Measurements from ENCODE around the gene RTF1. TPM values are rescaled to one million over a fixed set of nuclear protein-coding genes. Genes with fewer than 3 reads are reported as not detected.
"Not testable (repeated sequence)": the region's sequence is repeated elsewhere in the genome, so short reads cannot be mapped to it uniquely, and the experiment has no call there.

The RTF1 gene
- 10 to 100 TPM; 33.5 to 35.9 TPM for total RNA-seq

DNA sequence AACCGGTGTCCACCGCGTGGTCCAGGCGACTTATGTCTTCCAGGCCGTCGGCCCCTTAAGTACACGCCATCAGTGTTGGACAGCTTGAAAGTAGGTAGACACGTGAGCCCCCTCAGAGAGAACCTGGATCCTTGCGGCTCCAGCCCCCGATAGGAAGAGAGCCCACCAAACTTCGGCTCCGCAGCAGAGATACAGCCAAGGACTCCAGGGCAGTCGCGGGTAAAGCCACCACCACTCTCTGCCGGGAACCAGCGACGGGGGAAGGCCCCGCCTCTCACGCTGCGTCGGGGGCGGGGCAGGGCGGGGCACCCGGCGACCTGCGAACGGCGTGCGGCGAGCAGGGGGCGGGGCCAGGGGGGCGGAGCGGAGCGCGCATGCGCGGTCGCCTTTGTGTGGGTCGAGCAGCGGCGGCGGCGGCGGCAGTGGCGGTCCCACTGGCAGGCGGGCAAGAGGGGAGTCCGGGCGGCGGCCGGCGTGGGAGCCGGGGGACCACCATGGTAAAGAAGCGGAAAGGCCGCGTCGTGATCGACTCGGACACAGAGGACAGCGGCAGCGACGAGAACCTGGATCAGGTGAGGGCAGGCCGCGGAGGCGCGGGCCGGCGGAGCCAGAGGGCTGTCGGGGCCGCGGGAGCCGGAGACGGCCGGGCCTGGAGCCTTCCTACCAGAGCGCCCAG, at the start of gene RTF1:
RTF1 (plus strand) TSS at position 354 of the 676 bp plus-strand sequence; CDS start at position 375, 21 bp downstream.
- Mint-ChIP-seq H3K36me3 (ENCODE audit: insufficient read depth in 2 of 2) (peaks cover 5 to 10% of the 10 kb centered on the region in 2 donors), H3K4me3 (peak within 1 kb of the TSS; percentile 84 to 97), H3K27me3 (ENCODE audit: low read depth) (no peaks in the 10 kb centered on the region), H3K27ac (peak within 1 kb of the TSS; percentile 95), H3K4me1 (ENCODE audit: low read depth) (peaks cover 63% of the 10 kb centered on the region), H3K9me3 (no peaks in the 10 kb centered on the region)
- DNase-seq = peak; percentile 97 to 100
- ATAC-seq (replicated peaks in 1 of 2) = peak; percentile 95 to 96

DNA sequence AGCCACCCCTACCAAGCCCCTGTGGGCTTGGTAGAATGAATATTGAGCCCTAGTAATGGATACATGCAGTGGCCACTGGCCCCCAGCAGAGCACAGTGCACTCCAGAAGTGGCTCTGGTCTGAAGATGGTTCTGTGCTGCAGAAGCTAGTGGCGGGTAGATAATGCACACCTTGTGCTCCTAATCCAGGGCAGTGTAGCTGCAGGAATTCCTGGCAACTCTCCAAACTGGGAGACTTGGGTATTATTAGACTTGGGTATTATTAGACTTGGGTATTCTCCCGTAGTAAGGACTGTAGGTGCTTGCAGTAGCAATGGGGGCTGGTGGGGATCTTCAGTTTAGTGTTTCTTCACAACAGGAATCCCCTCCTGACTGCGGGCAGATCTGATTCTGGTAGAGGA, 49.5 kb upstream of the RTF1 start:
- no peak overlapping the region for H3K4me3 Mint-ChIP-seq
- no peak for ATAC-seq (replicated peaks in 1 of 2)

DNA sequence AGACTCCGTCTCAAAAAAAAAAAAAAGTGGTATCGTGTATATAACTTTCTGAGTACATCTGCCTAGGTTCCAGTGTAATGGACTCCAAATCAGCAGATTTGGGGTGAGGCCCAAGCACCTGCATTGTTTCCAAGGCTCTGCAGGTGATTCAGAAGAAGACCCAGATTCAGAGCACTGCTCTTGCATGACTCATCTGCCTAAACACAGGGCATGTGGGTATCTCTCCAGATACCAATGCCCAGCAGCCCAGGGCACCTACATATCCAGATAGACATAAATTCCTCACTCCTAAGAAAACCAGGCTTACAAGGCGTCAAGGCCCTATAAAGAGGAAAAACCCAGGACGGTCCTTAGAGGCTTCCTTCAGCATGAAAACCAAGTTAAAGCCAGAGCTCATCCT, 38.9 kb upstream of the RTF1 start:
- Mint-ChIP-seq H3K4me3 (no peak overlapping the region), H3K36me3 (ENCODE audit: insufficient read depth in 2 of 2) (peaks cover 9 to 23% of the 10 kb centered on the region in 2 donors)

More for the DNA sequence above, 49.5 kb upstream of the RTF1 start:
- no peak for DNase-seq
- Mint-ChIP-seq H3K4me1 (ENCODE audit: low read depth) (no peaks in the 10 kb centered on the region), H3K27ac (no peak overlapping the region), H3K9me3 (no peaks in the 10 kb centered on the region), H3K27me3 (ENCODE audit: low read depth) (no peaks in the 10 kb centered on the region), H3K36me3 (ENCODE audit: insufficient read depth in 2 of 2) (peaks cover 6 to 46% of the 10 kb centered on the region in 2 donors)

DNA sequence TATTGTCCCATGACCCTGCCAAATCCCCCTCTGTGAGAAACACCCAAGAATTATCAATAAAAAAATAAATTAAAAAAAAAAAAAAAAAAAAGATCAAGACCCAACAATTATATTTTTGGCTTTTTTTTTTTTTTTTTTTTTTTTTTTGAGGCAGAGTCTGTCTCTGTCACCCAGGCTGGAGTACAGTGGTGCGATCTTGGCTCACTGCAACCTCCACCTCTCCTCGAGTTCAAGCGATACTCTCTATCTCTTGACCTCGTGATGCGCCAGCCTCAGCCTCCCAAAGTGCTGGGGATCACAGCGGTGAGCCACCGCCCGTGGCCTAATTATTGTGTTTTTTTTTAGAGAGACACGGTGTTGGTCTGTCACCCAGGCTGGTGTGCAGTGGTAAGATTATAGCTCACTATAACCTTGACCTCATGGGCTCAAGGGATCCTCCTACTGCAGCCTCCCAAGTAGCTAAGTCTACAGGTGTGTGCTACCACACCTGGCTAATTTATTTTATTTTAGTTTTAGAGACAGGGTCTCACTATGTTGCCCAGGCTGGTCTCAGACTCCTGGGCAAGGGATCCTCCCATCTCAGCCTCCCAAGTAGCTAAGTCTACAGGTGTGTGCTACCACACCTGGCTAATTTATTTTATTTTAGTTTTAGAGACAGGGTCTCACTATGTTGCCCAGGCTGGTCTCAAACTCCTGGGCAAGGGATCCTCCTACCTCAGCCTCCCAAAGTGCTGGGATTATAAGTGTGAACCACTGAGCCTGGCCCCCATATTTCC, 32.7 kb upstream of the RTF1 start:
- not testable (repeated sequence) for H3K4me1 Mint-ChIP-seq (ENCODE audit: low read depth); H3K4me3 Mint-ChIP-seq; H3K27me3 Mint-ChIP-seq (ENCODE audit: low read depth); H3K9me3 Mint-ChIP-seq; DNase-seq; H3K27ac Mint-ChIP-seq; ATAC-seq (replicated peaks in 1 of 2)
- H3K36me3 Mint-ChIP-seq (ENCODE audit: insufficient read depth in 2 of 2) = peaks cover 8 to 14% of the 10 kb centered on the region in 2 donors

More for the DNA sequence above, 38.9 kb upstream of the RTF1 start:
- DNase-seq (no peak), ATAC-seq (replicated peaks in 1 of 2) (no peak)
- H3K27ac Mint-ChIP-seq = no peak overlapping the region
- no peaks in the 10 kb centered on the region for H3K9me3 Mint-ChIP-seq
- no peaks in the 10 kb centered on the region for H3K4me1 Mint-ChIP-seq (ENCODE audit: low read depth)
- no peaks in the 10 kb centered on the region for H3K27me3 Mint-ChIP-seq (ENCODE audit: low read depth)

DNA sequence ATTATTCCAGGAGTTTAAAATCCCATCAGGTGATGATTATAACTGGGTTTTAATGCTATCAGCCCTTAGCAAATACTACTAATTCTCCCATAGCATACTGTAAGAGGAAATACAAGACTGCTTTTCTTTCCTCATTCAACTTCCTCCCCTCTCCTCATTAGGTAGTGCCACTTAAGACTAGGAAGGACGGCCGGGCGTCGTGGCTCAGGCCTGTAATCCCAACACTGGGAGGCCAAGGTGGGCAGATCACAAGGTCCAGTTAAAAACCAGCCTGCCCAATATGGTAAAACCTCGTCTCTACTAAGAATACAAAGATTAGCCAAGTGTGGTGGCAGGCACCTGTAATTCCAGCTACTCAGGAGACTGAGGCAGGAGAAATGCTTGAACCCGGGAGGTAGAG, 29.2 kb upstream of the RTF1 start:
- ATAC-seq (replicated peaks in 1 of 2) = no peak
- no peak for DNase-seq
- Mint-ChIP-seq H3K9me3 (no peaks in the 10 kb centered on the region), H3K36me3 (ENCODE audit: insufficient read depth in 2 of 2) (peaks cover 1 to 3% of the 10 kb centered on the region in 2 donors), H3K27ac (peak overlapping the region; percentile 19), H3K4me1 (ENCODE audit: low read depth) (no peaks in the 10 kb centered on the region), H3K27me3 (ENCODE audit: low read depth) (no peaks in the 10 kb centered on the region), H3K4me3 (no peak overlapping the region)

DNA sequence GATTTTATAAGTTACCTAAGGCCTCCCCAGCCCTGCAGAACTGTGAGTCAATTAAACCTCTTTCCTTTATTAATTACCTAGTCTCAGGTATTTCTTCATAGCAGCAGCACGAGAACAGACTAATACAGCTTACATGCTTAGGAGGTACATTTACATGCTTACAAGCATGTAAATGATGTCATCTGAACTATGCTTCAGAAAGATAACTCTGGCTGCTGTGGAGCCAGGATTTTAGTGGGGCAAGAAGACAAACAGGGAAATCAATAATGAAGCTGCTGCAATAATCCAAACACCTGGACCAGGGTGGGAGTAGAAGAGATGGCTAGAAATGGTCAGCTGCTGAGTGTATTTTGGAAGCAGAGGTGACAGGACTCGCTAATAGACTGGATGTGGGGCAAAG, 24.2 kb upstream of the RTF1 start:
- no peaks in the 10 kb centered on the region for H3K27me3 Mint-ChIP-seq (ENCODE audit: low read depth)
- ATAC-seq (replicated peaks in 1 of 2) = no peak
- peaks cover 15% of the 10 kb centered on the region for H3K4me1 Mint-ChIP-seq (ENCODE audit: low read depth)
- H3K36me3 Mint-ChIP-seq (ENCODE audit: insufficient read depth in 2 of 2) = peaks cover 8 to 17% of the 10 kb centered on the region in 2 donors
- DNase-seq = no peak
- peak overlapping the region; percentile 39 for H3K27ac Mint-ChIP-seq
- no peak overlapping the region for H3K4me3 Mint-ChIP-seq
- no peaks in the 10 kb centered on the region for H3K9me3 Mint-ChIP-seq

DNA sequence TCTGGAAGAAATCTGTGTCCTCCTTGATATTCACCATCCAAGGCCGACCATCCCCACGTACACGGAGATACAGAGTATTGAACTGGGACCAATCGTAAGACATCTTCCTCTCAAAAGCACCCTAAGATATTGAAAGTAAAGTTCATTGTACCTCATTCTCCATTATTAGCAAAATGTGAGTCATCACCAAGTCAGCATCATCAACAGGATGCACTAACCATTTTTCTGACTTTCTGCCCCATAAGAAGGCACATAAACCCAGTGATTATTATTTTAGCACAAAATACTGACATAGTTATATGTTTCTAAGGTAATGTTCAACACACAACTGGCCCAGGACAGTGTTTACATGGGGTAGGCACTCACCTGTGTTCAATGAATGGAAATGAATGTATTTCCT, 22.0 kb upstream of the RTF1 start:
- Mint-ChIP-seq H3K27me3 (ENCODE audit: low read depth) (no peaks in the 10 kb centered on the region), H3K27ac (peak overlapping the region; percentile 26), H3K4me1 (ENCODE audit: low read depth) (peaks cover 15% of the 10 kb centered on the region), H3K4me3 (peak overlapping the region in 1 of 2 donors; percentile 2), H3K36me3 (ENCODE audit: insufficient read depth in 2 of 2) (peaks cover 8 to 17% of the 10 kb centered on the region in 2 donors), H3K9me3 (no peaks in the 10 kb centered on the region)
- DNase-seq (no peak), ATAC-seq (replicated peaks in 1 of 2) (no peak)

DNA sequence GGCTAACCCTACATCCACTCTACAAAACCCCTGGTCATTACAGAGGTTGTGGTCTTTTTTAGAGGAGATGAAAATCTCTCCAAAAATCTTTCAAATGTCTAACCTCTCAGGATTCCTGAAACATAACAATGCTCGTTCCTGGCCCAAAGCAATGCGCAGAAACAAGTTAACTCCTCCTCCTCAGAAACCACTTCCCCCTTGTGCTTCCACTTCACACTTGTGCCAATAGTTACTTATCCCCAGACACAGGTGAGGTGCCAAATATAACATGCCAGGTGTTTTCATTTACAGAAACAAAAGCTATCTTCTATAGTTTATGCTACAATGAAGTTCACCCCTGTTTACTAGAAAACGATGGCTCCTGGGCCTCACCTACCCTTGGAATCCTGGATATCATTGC, 20.8 kb upstream of the RTF1 start:
- H3K27me3 Mint-ChIP-seq (ENCODE audit: low read depth) = no peaks in the 10 kb centered on the region
- H3K27ac Mint-ChIP-seq = peak overlapping the region; percentile 52
- ATAC-seq (replicated peaks in 1 of 2) = no peak

DNA sequence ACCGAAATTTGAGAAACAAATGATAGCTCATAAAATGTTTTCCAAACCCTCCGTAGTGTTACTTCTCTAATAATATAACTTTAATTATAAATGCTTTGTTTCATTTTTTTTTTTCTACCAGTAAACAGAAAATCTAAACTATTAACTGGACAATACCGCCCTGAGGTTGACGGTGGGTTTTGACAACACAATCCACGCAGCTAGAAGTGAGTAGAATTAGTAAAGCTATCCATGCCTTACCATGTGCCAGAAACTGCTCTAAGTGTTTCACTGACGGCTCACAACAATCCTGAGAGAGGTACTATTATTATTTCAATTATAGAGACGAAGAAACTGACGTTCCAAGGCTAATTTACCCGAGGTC, 15.0 kb upstream of the RTF1 start:
- no peaks in the 10 kb centered on the region for H3K9me3 Mint-ChIP-seq
- peaks cover 4 to 8% of the 10 kb centered on the region in 2 donors for H3K36me3 Mint-ChIP-seq (ENCODE audit: insufficient read depth in 2 of 2)
- H3K4me1 Mint-ChIP-seq (ENCODE audit: low read depth) = peaks cover 19% of the 10 kb centered on the region
- ATAC-seq (replicated peaks in 1 of 2) (no peak), DNase-seq (no peak)
- H3K27ac Mint-ChIP-seq = peak overlapping the region; percentile 97
- peak overlapping the region; percentile 87 to 97 for H3K4me3 Mint-ChIP-seq
- H3K27me3 Mint-ChIP-seq (ENCODE audit: low read depth) = no peaks in the 10 kb centered on the region

More for the DNA sequence above, 20.8 kb upstream of the RTF1 start:
- H3K9me3 Mint-ChIP-seq = no peaks in the 10 kb centered on the region
- DNase-seq = no peak
- H3K36me3 Mint-ChIP-seq (ENCODE audit: insufficient read depth in 2 of 2) = peaks cover 8 to 17% of the 10 kb centered on the region in 2 donors
- H3K4me1 Mint-ChIP-seq (ENCODE audit: low read depth) = peaks cover 20% of the 10 kb centered on the region
- H3K4me3 Mint-ChIP-seq = no peak overlapping the region

DNA sequence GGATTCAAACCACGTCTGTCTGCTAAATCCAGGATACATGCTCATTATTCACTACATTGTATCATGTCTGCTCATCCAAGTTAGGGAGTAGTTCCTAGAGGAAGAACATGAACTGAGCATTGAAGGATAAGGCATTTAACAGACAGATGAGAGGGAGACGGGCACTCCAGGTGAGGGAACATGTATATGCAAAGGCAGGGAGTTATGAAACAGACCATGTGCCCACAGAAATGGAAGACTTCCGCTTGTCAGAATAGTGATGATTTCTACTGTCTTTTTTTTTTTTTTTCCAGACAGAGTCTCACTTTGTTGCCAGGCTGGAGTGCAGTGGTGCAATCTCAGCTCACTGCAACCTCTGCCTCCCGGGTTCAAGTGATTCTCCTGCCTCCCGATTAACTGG, 9.6 kb upstream of the RTF1 start:
- DNase-seq (no peak), ATAC-seq (replicated peaks in 1 of 2) (no peak)
- H3K36me3 Mint-ChIP-seq (ENCODE audit: insufficient read depth in 2 of 2) = peaks cover 2 to 8% of the 10 kb centered on the region in 2 donors
- H3K9me3 Mint-ChIP-seq = no peaks in the 10 kb centered on the region
- H3K27ac Mint-ChIP-seq = no peak overlapping the region
- no peak overlapping the region for H3K4me3 Mint-ChIP-seq
- no peaks in the 10 kb centered on the region for H3K27me3 Mint-ChIP-seq (ENCODE audit: low read depth)
- peaks cover 13% of the 10 kb centered on the region for H3K4me1 Mint-ChIP-seq (ENCODE audit: low read depth)

DNA sequence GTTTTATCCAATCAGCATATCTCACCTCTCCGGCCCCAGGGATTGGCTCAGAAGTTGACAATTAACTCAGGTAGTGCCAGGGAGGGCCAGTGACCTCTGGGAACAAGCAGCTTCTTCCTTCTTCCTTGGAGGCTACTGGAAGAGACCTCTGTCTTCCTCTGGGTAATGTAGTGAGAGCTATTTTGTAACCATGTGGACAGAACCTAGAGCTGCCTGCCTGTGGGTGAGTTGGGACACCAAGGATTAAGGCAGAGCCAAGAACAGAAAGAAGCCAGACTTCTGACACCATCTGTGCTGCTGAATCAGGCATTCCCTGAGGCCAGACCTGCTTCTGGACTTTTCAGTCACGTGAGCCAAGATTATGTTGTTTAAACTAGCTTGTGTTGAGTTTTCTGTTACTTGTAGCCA, 8.7 kb upstream of the RTF1 start:
- no peaks in the 10 kb centered on the region for H3K9me3 Mint-ChIP-seq
- no peaks in the 10 kb centered on the region for H3K27me3 Mint-ChIP-seq (ENCODE audit: low read depth)
- no peak for DNase-seq
- no peak overlapping the region for H3K4me3 Mint-ChIP-seq
- peaks cover 0 to 3% of the 10 kb centered on the region in 2 donors for H3K36me3 Mint-ChIP-seq (ENCODE audit: insufficient read depth in 2 of 2)
- ATAC-seq (replicated peaks in 1 of 2) = no peak
- H3K27ac Mint-ChIP-seq = no peak overlapping the region
- peaks cover 8% of the 10 kb centered on the region for H3K4me1 Mint-ChIP-seq (ENCODE audit: low read depth)

DNA sequence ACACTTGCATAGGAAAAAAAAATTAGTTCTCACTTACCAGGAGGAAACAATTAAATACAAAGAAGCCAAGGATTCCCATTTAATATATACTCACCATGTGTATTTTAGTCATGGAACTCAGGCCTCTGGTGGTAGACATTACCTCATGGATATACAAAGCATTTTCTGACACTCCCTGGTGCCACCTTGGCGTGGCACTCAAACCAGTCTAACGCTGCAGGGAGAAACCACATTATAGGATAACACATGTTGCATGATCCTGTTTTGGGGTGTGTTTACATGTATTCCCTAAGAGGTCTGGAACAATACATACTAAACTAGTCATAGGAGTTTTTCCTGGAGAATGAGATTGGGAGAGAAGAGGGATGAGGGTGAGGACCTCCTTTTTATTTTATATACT, 5.9 kb upstream of the RTF1 start:
- no peaks in the 10 kb centered on the region for H3K9me3 Mint-ChIP-seq
- no peak overlapping the region for H3K27ac Mint-ChIP-seq
- H3K4me3 Mint-ChIP-seq = no peak overlapping the region
- peaks cover 18% of the 10 kb centered on the region for H3K4me1 Mint-ChIP-seq (ENCODE audit: low read depth)
- H3K27me3 Mint-ChIP-seq (ENCODE audit: low read depth) = no peaks in the 10 kb centered on the region
- H3K36me3 Mint-ChIP-seq (ENCODE audit: insufficient read depth in 2 of 2) = peaks cover 0 to 2% of the 10 kb centered on the region in 2 donors
- ATAC-seq (replicated peaks in 1 of 2) (no peak), DNase-seq (no peak)

DNA sequence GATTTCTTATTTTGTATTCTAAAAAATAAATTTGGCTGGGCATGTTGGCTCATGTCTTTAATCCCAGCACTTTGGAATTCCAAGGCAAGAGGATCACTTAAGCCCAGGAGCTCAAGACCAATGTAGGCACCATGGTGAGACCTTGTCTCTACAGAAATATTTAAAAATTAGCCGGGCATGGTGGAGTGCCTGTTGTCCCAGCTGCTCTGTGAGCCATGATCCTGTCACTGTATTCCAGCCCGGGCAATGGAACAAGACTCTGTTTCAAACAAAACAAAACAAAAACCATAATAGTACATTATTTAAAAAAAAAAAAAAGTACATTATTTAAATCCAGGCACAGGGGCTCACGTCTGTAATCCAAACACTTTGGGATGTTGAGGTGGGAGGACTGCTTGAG, 5.5 kb upstream of the RTF1 start:
- peaks cover 22% of the 10 kb centered on the region for H3K4me1 Mint-ChIP-seq (ENCODE audit: low read depth)
- H3K36me3 Mint-ChIP-seq (ENCODE audit: insufficient read depth in 2 of 2) = peaks cover 2 to 4% of the 10 kb centered on the region in 2 donors
- H3K4me3 Mint-ChIP-seq = no peak overlapping the region
- H3K27me3 Mint-ChIP-seq (ENCODE audit: low read depth) = no peaks in the 10 kb centered on the region
- no peak overlapping the region for H3K27ac Mint-ChIP-seq
- no peaks in the 10 kb centered on the region for H3K9me3 Mint-ChIP-seq
- no peak for ATAC-seq (replicated peaks in 1 of 2)
- DNase-seq = no peak

Data from activated T-cell treated with anti-CD3 and anti-CD28 coated beads, Interleukin-2, amount 50 U/mL, for 72 hours (primary cell).